ENCODE measurements around the gene FOXRED1.
"Not testable (repeated sequence)": the region's sequence is repeated elsewhere in the genome, so short reads cannot be mapped to it uniquely, and the experiment has no call there.

The FOXRED1 gene

GRCh38 chr11:126268708-126269579 is at the start of gene FOXRED1, which contains the start of gene SRPRA:
FOXRED1 (plus strand) TSS chr11:126269154; CDS start chr11:126269207, 53 bp downstream.
SRPRA (minus strand) TSS chr11:126268895; CDS start chr11:126268804, 91 bp downstream.
- DNase-seq (ENCODE audit: low read depth in 2 of 2), result peak; percentile 99 to 100

DNA sequence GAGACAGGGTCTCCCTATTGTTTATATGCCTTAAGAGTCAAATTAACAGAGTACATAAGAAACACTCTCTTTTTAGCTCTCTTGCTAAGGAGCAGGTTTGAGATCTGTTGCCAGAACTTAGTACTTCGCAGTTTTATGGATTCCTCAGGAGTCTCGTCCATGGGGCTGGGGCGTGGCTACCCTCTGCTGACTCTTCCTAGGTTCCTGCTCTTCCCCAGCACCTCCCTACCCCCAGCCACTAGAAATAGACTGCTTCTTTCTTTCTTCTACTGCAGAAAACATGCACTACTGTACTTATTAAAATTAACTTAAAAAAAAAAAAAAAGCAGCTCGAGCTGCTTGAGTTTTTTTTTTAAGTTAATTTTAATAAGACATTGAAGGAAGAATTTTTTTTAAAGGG is 49.4 kb upstream of the FOXRED1 start:
- DNase-seq (ENCODE audit: low read depth in 2 of 2), result no peak

- no peak for DNase-seq (ENCODE audit: low read depth in 2 of 2)
Measured at GRCh38 chr11:126224647-126225294, 44.2 kb upstream of the FOXRED1 start.

GRCh38 chr11:126225295-126225665 is 43.7 kb upstream of the FOXRED1 start:
- no peak for DNase-seq (ENCODE audit: low read depth in 2 of 2)

DNA sequence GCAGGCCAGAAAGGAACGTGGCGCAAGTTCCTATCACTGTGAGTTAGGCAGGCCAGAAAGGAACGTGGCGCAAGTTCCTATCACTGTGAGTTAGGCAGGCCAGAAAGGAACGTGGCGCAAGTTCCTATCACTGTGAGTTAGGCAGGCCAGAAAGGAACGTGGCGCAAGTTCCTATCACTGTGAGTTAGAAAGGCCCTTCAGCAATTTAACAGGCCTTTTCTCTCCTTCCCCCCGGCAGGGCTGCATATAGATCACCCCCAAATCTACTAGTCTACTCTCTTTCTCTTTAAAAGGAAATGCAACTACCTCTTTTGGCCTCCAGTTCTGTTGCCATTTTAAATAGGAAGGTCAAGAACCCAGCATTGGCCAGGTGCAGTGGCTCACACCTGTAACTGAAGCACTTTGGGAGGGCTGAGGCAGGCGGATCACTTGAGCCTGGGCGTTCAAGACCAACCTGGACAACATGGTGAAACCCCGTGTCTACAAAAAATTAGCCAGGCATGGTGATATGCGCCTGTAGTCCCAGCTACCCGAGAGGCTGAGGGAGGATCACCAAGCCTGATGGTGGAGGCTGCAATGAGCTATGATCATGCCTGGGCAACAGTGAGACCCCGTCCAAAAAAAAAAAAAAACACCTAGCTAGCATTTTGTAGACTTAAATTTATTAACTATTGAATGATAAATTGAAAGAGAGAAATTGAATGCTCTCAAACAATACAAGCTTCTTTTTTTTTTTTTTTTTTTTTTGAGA is 42.4 kb upstream of the FOXRED1 start:
- no peak for DNase-seq (ENCODE audit: low read depth in 2 of 2)

DNA sequence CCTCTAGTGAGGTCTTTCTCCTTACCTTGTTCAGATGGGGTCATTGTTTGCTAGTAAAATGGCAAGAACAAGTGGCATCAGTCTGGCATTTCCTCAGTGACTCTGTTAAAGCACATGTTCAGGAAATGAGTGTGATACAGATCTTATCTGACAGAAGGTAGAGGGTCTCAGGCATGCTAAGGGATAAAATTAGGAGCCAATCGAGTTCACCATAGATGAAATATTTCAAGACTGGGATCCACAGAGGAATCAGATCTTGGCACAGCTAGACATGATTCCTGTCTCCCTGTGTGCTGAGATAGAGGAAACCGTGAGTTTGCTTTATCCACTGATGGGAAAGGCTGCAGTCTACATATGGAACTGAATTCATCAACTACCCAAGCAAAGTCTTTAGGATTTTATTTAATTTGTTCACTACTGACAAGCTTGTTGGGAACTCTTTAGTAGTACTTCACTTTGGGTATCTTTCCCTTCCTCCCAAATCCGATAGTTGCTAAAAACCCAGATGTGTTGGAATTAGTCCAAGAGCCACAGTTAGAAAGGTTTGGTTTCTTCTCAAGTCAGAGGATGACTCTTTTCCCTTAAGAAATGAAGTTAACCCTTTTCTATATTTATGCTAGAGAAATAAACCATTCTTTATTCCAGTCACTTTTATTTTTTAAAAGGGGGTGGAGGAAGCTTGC is 39.0 kb upstream of the FOXRED1 start:
- DNase-seq (ENCODE audit: low read depth in 2 of 2), result no peak

- DNase-seq (ENCODE audit: low read depth in 2 of 2), result no peak
Measured at GRCh38 chr11:126231725-126232459, 37.1 kb upstream of the FOXRED1 start.

GRCh38 chr11:126232683-126233082 is 36.3 kb upstream of the FOXRED1 start:
- DNase-seq (ENCODE audit: low read depth in 2 of 2), result no peak

DNA sequence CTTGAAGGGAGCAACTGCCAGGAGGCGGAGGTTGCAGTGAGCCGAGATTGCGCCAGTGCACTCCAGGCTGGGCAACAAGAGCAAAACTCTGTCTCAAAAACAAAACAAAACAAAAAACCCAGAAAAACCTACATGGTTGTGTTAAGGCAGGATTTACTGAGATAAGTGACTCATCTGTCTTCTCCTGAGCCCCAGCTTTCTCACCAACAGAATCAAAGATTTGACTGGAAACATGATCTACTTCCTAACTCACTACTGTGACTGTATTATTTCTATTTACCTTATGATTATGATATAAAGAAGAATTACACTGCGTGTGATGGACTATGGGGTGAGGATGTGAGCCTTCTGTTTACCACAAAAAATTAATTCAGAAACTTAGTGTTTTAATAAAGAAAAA is 35.6 kb upstream of the FOXRED1 start:
- DNase-seq (ENCODE audit: low read depth in 2 of 2), result no peak

DNA sequence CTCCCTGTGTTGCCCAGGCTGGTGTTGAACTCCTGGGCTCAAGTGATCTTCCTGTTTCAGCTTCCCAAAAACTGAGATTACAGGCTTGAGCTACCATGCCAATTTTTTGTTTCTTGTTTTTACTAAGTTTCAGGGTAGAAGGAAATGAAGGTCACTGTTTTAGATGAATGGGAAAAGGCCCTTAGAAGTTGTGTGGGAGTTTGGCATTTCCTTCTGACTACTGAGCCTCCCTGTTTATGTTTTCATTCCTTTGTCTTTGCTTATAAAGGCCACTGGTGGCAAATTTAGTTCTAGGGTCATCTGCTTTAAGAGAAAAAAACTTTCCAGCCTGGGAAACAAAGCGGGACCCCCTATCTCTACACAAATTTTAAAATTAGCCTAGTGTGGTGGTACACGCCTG is 22.3 kb upstream of the FOXRED1 start:
- no peak for DNase-seq (ENCODE audit: low read depth in 2 of 2)

DNA sequence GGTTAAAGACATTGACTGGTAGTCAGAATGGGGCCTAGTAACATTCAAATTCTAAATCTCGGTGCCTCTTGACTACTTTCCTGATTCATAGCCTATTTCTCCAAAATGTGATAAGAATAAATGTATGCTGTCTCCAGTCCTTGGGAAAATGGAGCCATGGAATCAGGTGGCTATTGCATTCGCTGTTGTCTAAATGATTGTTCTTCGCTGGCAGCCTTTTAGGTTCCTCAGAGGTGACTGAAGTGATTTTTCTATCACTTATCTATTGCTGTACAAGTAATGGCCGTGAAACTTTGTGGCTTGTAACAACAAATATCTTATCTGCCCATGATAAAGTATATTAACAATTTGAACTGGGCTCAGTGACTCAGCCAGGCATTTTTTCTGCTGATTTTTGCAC is 15.7 kb upstream of the FOXRED1 start:
- DNase-seq (ENCODE audit: low read depth in 2 of 2), result no peak

DNA sequence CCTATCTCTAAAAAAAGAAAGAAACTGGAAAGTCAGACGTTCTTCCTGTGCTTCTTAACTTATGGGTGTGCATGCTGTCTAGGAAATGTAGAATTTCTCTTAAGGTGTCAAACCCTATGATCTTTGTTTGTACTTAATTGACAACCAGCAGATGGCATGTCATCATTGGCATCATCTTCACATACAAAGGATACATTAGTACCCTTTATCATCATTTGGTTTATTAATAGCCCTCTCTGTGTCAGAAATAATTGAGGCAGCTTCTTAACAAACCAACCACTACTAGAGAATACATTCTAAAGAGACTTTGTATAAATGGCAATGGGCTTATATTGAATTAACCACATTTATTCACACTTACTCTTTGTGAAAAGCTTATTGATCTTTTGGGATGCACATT is 14.1 kb upstream of the FOXRED1 start:
- no peak for DNase-seq (ENCODE audit: low read depth in 2 of 2)

DNA sequence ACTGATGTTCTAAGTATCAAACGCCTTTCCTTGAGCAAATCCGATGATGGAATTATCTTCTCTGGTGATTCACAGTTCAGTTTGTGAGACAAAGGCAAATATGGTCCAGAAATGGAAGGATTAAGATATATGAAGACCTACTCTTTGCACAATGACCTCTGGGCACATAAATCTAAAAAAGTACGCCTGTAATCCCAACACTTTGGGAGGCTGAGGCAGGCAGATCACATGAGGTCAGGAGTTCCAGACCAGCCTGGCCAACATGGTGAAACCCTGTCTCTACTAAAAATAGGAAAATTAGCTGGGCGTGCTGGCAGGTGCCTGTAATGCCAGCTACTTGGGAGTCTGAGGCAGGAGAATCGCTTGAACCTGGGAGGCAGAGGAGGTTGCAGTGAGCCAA is 13.4 kb upstream of the FOXRED1 start:
- DNase-seq (ENCODE audit: low read depth in 2 of 2), result not testable (repeated sequence)

GRCh38 chr11:126256216-126256615 is 12.7 kb upstream of the FOXRED1 start:
- no peak for DNase-seq (ENCODE audit: low read depth in 2 of 2)

DNA sequence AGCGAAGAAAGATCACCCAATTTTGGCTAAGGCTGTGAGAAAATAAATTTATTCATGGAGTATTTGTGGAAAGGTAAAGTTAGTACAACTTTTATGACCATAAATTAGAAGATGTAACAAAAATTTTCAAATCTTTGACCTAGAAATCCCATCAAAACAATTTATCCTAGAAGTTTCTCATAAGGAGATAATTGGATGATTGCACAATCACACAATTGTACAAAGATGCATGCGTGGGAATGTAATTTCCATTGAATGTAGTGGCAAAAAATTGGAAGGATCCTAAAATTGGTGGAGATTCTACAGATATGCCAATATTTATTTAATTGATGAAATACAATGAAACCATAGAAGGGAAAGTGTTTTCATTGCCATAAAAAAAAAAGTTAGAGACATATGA is 11.8 kb upstream of the FOXRED1 start:
- DNase-seq (ENCODE audit: low read depth in 2 of 2), result no peak

GRCh38 chr11:126257764-126258163 is 11.2 kb upstream of the FOXRED1 start:
- no peak for DNase-seq (ENCODE audit: low read depth in 2 of 2)

DNA sequence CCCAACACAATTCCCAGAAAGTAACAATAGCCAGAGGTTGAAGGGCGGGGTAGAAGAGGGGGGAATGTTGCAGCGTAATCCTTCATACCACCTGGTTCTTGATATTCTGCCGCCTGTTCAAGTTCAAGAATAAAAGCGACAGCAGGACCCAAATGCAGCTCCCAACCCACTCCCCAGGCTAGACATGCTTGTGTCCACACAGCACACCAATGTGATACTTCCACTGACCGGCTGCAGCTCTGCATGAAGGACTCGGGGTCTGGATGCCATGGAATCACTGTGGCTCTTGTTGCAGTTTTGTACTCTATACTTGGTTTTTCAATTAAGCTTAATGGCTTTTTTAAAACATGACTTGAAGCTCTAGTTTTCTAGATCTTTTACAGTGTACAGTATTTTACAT is 6.7 kb upstream of the FOXRED1 start:
- DNase-seq (ENCODE audit: low read depth in 2 of 2), result no peak

- DNase-seq (ENCODE audit: low read depth in 2 of 2), result no peak
Measured at GRCh38 chr11:126263489-126263888, 5.5 kb upstream of the FOXRED1 start.

GRCh38 chr11:126265811-126266210 is 3.1 kb upstream of the FOXRED1 start:
- DNase-seq (ENCODE audit: low read depth in 2 of 2), result no peak

DNA sequence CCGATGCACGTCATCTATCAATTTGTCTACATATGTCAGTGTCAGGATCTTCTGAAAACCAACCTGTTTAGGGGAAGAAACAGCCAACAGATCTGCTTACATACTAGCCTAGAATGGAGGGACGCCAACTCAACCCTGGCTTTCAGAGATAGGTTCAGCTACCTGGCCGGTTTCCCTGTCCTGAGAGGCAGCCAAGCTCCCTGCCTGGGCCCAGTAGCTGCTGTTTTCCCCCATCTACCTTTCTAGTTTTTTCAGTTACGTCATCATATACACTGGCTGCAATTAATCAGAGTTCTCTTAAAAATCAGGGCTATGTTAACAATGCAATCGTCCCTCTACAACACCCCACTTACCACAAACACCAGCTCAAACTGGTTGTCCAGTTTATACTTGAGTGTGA is 1.3 kb upstream of the FOXRED1 start:
- DNase-seq (ENCODE audit: low read depth in 2 of 2), result no peak

DNA sequence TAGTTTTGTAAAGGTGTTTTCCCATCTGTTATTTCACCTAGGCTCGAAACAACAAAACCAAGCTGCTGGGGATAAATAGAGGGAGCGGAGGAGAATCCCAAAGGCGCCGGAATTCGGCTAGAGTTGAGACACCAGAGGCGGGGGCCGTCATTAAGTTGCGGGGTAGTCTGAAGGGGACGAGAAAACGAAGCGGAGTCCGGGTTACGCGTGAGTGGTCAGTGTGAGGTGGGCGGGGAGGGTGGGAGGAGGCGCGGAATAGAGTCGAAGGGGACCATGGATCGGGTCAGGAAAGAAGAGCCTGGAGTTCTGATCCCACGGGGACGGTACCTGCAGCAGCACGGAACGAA is 620 bp upstream of the FOXRED1 start:
- no peak for DNase-seq (ENCODE audit: low read depth in 2 of 2)

Measured in stimulated activated CD4-positive, alpha-beta T cell treated with anti-CD3 and anti-CD28 coated beads, Interleukin-12 subunit alpha, Interleukin-12 subunit beta, amount 100 ng/mL, for 24 hours (primary cell).